Measurements from ENCODE around the gene RTN4R.
"Not testable (repeated sequence)": the region's sequence is repeated elsewhere in the genome, so short reads cannot be mapped to it uniquely, and the experiment has no call there.

RTN4R gene

DNA sequence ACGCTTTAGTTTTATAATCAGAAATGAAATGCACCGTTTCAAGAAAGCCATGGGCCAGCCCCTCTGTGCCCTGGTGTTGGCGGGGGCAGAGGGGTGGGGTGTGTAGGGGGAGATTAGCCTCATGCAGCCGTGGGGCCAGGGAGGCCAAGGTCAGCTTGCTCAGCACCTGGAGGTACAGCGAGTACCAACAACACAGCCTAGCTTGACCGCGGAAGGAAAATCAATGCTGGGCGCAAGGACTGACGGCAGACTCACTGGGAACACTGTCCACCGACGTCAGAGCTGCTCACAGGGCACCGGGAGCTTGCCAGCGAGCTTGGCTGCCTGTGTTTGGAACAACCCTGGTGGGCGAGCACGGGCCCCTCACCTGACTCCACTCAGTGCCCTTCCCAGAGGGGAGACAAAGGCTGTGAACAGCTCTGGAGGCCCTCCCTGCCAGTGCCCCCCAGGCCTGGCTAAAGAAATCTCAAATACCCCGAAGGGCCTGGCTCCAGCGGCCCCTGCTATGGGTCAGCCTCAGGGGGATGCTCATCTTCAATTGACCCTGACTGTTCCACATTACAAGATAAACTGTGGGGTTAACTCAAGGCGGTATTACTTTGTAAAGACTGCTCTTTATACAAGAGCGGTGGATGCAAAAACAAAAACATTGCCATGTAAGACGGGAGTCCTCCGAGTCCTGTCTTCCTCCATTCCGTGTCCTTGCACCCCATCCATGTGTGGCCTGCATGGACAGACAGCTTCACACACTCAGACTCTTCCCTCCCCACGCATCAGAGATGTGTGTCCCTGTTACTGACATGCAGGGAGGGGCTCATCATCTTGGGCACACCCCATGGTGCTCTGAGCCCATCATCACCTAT is 21.3 kb upstream of the RTN4R start:
- DNase-seq (ENCODE audit: extremely low read depth in 1 of 2, low read depth in 1 of 2), result not testable (repeated sequence)

DNA sequence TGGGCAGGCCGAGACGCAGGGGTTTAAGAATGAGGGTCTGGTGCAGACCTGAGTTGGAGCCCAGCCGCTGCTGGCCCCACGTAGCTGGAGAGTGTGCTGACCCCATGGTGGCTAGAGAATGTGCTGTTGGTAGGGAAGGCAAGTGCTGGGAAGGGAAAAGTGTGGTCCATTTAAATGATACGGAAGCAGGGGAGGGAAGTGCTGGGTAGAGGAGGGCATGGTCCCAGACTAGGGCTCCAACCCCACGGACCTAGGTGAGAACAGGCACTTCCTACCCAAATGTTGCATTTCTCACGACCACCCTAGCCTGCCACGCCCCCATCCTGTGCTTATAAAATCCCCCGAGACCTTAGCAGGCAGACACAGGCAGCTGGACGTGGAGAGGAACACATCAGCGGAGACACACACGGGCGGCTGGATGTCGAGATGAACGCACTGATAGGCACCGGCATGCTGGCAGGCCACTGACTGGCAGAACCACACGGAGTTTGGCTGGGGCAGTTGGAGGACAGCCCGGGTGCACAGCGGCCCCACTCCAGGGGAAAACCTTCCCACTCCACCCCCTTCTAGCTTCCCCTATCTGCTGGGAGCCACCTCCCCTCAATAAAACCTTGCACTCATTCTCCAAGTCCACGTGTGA is 18.8 kb upstream of the RTN4R start:
- not testable (repeated sequence) for DNase-seq (ENCODE audit: extremely low read depth in 1 of 2, low read depth in 1 of 2)

DNA sequence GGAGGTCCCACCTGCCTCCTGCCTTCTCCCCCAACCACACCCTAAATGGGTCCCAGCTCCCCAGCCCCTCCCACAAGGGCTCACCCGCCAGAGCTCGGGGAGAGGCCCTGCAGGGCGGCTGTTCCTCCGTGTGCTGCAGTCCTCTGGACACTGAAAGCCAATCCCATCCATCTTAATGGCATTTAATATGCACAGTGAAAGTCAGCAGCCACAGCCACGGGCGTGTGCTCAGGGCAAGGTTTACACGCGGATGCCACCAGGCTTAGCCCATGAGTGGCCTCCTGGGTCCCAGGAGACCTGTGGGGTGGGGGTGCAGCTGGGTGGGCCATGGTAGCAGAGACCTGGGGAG is 18.2 kb upstream of the RTN4R start:
- not testable (repeated sequence) for DNase-seq (ENCODE audit: extremely low read depth in 1 of 2, low read depth in 1 of 2)

DNA sequence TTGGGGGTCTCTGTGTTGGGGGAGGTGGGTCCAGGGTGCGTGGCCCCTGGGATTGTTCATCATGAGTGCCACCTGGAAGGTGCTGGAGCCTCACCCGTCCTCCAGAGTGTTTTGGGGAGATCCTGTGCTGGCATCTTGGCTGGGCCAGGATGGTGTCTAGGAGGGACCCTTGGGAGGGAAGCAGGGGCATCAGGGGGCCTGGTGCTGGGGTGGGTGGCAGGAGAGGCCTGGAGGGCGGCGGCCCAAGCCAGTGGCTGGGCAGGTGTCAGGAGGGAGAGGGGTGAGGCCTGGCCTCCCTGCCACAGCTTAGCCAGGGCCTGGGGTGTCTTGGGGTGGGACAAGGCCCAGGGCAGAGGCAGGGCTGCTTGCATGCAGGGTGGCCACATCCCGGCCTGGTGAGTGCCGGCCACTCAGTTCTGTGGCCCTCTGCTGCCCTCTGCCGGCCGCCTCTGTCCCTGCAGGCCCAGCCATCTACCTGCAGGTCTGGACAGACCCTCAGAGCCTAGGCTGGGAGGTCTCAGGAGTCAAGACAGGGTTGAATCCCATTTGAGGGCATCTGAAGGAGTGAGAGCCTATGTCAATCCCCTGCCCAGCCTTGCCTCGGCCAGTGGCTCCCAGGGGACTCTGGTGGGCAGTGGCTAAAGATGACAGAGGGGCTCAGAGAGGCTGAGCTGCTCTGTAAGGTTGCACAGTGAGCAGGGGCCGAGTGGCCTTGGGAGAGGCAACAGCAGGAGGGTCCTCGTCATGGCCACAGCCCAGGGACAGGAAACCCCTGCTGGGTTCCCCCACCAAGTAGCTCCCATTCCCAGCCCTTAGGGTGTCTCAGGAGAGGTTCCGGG is 17.6 kb upstream of the RTN4R start:
- DNase-seq (ENCODE audit: extremely low read depth in 1 of 2, low read depth in 1 of 2), result peak in 1 of 2 donors; percentile 75

DNA sequence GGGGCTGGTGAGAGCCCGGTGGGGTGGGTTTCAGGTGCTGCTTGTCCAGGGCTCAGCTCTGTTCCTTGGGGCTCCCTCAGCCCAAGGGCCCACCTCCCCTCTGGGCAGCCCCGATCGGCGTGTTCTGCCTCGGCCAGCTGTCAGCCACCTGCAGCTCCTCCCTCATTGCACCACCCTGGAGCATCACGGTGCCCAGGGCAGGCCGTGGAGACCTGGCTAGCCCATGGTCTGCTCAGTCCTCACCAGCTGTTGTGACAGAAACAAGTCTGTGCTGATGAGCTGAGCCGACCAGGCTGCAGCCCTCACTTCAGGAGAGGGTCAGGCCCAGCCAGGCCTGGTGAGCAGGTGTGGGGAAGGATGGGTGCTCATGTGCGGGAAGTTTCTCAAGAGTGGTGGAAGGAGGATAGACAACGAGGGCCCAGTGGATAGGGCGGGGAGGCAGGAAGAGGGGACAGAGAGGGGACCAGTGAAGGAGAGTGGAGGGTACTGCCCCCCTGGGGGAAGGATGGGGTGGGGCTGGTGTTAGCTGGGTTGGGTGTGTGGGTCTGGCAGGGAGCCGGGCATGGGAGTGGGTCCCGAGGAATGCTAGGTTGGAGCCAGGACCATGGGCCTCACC is 16.5 kb upstream of the RTN4R start:
- DNase-seq (ENCODE audit: extremely low read depth in 1 of 2, low read depth in 1 of 2), result no peak

DNA sequence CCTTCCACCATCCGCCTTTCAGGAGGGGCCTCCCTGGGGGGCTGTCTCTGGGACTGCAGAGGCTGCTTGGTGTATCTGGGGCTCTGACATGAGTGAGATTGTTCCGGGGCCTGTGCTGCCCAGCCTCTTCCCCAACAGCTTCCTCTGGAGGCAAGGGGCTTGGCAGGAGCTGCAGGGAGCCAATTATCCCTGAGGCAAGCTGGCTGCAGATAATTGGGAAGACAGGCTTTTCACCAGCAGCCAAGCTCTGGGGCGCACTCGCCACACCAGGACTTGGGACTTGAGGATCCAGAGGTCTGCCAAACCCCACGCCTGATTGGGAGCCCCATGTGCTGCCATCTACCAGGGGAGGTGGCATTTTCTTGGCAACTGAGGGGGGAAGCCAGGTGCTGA is 15.6 kb upstream of the RTN4R start:
- DNase-seq (ENCODE audit: extremely low read depth in 1 of 2, low read depth in 1 of 2), result no peak

DNA sequence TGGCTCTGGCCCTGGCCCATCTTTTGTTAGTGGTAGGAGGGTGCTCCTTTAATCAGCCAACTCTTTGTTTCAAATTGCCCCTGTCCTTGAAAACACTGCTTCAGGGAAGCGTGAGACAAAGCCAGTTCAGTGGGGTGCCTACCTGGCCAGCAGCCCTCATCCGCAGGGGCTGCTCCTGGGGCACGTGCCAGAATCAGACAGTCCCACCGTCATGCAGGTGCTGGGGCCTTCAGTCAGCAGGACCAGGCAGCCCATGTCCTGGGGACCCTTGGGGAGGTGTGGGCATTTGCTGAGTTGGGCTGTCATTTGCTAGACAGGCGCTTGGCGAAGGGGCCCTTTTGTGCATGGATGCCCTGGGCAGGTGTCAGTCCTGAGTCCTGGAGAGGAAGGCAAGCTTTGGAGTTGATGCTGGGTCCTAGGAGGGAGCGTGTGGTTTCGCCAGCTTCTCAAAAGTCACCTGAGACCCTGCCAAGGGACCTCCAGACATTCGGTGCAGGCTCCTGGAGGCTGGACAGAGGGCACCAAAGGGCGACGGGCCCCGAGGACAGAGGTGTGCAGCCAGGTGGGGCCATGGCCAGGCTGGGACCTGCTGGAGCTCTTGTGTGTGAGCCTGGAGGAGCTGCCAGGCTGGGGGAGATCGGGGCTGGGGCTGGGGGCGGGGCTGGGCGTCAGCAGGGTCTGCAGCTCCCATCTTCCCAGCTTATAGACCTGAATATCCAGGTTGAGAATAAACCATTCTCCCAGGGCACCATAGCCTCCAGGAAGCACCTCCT is 15.0 kb upstream of the RTN4R start:
- DNase-seq (ENCODE audit: extremely low read depth in 1 of 2, low read depth in 1 of 2), result no peak

DNA sequence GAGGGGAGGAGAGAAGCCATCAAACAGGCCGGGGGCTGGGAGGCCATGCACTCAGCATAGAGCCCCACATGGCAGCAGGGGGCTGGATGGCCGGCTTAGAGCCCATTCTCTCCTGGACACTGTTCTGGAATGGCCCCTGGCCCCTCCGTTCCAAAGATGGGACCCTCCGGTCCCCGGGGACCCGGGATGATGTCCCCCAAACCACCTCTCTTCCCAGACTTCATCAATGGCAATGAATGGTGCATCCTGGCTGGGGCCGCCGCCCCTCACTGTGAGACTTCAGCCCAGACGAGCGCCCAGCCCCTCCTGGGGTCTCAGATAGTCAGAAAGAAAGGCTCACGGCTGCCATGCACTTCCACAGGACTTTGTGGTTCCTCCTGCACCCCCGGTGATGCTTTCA is 13.8 kb upstream of the RTN4R start:
- DNase-seq (ENCODE audit: extremely low read depth in 1 of 2, low read depth in 1 of 2), result no peak

DNA sequence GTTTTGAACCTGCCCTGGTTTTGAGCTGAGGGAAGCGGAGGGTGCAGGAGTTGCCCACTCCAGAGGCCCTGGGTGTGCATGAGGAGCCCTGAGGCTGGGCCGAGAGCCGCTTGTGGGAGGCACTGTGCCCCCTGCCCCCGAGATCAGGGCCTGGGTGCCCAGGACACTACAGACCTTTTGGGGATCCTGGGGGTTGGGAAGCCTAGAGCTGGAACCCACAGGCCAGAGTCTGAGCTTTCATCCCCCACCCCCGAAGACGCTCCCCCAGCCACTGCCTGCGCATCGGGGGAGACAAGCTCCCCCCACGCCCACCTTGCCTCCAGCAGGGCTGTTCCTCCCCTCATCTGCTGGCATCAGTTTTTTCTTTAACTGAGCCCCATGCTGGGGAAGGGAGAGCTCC is 13.4 kb upstream of the RTN4R start:
- not testable (repeated sequence) for DNase-seq (ENCODE audit: extremely low read depth in 1 of 2, low read depth in 1 of 2)

DNA sequence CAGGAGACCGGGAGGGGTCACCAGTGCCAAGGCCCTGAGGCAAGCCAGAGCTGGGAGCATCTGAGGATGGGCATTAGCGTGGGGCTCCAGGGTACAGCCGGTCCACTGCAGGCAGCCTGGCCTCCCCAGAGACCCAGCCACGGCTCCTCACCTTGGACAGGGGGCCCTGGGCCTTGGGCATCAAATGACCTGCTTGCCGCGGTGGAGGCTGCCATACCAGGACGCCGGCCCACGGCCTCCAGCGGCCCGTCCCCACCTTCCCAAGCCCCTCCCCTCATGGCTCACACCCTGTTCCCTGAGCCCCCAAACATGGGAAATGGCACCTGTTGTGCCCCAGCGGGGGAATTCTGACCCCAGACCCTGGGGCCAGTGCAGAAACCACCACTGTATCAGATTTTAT is 12.7 kb upstream of the RTN4R start:
- DNase-seq (ENCODE audit: extremely low read depth in 1 of 2, low read depth in 1 of 2), result no peak

DNA sequence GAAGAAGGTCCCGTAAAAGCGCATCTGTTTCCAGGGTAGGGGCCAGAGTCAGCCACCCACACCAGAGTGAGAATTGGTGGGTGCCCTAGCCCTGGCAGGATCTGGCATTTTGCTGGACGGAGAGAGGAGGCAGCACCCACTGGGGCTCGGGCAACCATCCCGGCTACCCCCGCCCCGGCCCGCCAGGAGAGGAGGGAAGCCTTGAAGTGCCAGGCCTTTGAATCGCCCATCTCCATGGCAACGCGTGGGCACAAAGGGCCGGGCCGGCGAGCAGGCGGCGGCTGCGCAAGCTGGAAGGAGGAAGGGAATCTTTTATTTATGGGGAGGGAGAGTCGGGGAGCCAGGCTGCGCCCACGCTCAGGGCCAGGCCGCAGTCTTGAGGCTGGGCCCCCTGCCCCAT is 12.0 kb upstream of the RTN4R start:
- DNase-seq (ENCODE audit: extremely low read depth in 1 of 2, low read depth in 1 of 2), result not testable (repeated sequence)

DNA sequence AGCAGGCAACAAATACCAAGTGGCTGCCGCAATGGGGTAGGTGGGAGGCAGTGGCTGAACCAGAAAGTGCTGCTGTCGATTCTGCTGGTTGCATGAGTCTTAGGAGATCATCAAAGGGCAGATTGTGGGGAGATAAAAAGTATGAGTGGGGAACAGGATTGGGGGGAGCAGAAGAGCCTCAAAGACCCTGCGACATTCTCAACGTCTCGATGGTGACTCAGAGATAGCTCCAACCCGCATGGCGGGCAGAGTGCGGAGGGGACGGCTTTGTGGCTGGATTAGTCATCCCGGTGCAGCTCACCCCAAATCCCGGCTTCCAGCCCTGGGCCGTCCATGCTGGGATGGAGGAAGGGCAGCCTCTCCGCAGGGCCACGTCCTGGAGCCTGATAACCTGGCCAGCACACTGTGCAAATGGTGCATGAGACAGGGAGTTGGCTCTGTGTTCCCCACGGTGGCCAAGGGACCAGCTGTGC is 11.6 kb upstream of the RTN4R start:
- no peak for DNase-seq (ENCODE audit: extremely low read depth in 1 of 2, low read depth in 1 of 2)

DNA sequence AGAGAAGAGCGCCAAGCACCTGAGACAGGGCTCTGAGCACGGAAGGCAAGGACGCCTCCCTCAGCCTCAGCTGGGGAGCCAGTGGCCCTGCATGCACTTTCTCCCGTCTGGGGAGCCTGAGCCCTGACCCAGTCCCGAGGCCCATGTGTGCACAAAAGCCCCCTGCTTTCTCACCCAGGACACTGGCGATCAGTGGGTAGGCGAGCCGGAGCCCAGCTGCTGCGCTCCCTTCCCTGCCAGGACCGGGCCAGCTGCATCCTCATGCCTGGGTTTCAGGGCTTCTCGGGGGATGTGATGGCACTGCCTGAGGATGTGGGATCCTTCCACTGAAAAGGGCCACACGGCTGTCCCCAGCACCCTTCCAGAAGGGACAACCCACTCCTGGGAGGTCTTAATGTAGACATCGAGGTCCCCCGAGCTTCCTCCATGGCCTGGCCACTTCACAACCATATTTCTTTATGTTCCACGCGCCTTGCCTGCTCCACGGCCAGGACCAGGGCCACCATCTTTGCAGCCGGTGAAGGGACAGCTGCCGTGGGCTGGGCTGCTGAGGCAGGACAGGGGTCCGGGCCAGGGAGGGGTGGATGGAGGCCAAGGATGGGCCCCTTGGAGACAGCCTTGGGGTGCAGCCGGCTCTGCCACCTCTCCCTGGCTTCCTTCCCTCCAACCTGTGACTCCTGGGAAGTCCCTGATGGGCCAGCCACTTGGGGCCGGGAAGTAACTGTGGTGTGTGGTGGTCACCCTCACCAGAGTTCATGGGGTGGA is 10.8 kb upstream of the RTN4R start:
- DNase-seq (ENCODE audit: extremely low read depth in 1 of 2, low read depth in 1 of 2), result not testable (repeated sequence)

DNA sequence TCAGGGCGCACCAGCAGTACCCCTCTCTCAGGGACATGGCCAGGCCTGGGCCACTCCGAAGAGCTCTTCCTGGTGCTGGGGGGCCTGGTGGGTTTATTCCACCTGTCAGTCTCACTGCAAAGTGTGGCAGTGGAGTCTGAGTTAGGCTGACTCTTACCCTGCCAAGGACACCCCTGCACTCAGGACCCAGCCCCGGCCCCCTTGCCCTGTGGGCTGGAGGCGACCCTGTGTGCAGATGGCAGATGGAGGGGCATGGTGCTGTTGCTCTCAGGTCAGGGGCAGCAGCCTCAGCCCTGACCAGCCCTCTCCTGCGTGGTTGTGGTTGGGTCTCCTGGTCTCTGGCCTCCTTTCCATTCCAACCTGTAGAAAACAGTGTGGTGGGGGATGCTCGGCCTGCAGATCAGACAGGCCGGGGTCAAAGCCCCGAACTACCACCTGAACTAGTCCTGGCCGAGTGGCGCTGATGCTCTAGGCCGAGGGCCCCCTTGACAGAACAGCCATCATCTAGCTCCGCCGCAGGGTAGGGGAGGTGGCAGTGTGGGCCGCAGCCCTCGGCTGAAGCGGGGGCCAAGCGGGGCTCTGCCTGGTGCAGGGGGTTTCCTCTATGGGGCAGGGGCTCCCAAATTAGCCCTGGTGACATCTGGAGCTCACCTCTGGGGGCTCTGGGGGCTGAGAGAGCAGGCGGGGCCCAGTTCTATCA is 10.0 kb upstream of the RTN4R start:
- DNase-seq (ENCODE audit: extremely low read depth in 1 of 2, low read depth in 1 of 2), result not testable (repeated sequence)

DNA sequence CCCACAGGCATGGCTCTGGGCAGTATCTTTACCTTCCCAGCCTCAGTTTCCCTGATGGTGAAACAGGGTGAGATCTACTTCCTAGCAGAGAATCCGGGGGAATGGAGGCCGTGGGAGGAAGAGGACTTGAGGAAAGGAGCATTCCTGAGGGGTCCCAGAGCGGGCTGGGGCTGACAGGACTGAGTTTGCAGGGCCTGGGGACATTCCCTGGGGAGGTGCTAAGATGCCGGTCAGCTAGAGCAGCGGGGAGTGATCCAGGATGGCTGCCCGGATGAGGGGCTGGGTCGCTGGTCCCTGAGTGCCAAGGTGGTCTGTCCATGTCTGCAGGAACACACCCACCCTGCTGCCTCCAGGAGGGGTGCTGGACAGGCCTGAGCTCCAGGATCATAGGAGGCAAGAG is 8.3 kb upstream of the RTN4R start:
- DNase-seq (ENCODE audit: extremely low read depth in 1 of 2, low read depth in 1 of 2), result no peak

DNA sequence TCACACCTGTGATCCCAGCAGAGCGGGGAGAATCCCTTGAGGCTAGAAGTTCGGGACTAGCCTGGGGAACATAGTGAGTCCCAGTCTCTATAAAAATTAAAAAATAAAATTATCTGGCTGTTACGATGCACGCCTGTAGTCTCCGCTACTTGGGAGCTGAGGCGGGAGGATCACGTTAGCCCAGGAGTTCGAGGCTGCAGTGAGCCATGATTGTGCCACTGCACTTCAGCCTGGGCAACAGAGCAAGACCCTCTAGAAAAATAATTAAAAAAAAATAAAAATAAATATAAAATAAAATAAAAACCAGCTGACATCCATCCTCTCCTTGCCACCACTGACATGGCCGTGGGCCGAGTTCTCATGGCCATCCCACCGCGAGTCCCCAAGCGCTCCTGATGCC is 7.7 kb upstream of the RTN4R start:
- DNase-seq (ENCODE audit: extremely low read depth in 1 of 2, low read depth in 1 of 2), result no peak

DNA sequence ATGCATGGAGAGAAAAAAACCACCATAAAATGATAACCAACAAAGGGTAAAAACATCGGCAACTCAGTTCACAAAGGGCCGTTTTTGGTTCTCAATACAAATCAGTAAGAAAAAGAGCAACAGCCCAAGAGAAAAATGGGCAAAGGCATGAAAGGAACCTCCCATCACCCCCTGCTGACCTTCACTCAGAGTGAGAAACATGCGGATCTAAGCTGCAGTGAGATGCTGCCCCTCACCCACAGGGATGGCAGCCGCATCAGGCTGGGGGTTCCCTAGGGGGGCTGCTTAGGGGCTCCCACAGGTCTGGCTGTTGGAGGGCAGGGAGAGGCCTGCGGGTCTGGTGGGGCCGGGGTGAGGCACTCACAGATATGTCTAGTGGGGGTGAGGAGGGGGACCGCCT is 7.2 kb upstream of the RTN4R start:
- not testable (repeated sequence) for DNase-seq (ENCODE audit: extremely low read depth in 1 of 2, low read depth in 1 of 2)

DNA sequence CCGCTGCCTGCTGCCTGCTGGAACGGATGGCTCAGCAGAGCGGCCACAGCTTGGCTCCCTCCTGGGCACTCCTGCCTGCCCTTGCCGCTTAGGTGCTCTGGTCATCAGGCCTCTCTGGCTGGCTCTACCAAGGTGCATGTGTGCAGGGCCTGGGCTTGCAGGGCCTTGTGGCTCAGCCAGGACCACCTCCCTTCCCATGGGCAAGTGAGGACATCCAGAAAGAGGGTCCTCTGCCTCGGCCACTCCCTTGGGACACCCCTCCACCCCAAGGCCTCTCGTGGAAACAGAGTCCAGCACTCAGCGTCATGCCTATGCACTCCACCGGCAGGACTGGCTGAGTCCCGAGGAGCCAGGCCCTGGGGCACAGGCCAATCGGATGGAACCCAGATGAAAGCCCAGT is 6.3 kb upstream of the RTN4R start:
- not testable (repeated sequence) for DNase-seq (ENCODE audit: extremely low read depth in 1 of 2, low read depth in 1 of 2)

DNA sequence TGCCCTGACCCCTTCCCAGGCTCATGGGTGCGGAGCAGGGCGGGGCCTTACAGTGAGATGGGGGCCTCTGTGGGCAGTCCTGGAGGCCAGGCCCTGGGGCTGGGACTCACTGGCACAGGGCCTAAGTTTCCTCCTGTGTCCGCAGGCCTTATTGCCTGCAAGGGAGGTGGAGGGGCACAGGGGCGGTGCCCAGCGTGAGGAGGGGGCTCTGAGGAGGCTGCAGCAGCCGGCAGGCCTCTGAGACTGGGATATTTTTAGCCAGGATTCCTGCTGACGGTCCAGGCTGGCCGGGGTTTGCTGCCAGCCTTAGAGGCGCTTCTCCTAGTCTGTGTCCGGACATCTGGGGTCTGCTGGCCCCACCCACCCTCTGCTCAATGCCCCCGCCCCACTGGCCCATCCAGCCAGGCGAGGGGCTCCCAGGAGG is 5.7 kb upstream of the RTN4R start:
- no peak for DNase-seq (ENCODE audit: extremely low read depth in 1 of 2, low read depth in 1 of 2)

Data from activated CD8-positive, alpha-beta memory T cell treated with anti-CD3 and anti-CD28 coated beads for 1 hour (primary cell).